Bronchial epithelial cell (primary cell): ENCODE results near the gene ITGBL1. TPM values are rescaled to one million over a fixed set of nuclear protein-coding genes. Genes with fewer than 3 reads are reported as not detected.
A peak's percentile ranks its signal among the peaks of the same experiment; 100 is the strongest.
"Not testable (repeated sequence)": the region's sequence is repeated elsewhere in the genome, so short reads cannot be mapped to it uniquely, and the experiment has no call there.

Source experiments
- DNase-seq: peaks from one replicate; pipeline ENCODE4 v3.0.0-alpha.2; 2010; ENCODE audit warnings: low read depth
- FAIRE-seq: peaks from 2 replicates; lab custom pipeline; 2011; peaks lifted over from hg19 to GRCh38; lab: Jason Lieb, UNC
- H3K27me3 ChIP-seq: 2 replicates; pipeline ENCODE4 v1.5.1; 2011; ENCODE audit warnings: low read length; ENCODE audit not compliant: control insufficient read depth, insufficient read depth
- H3K36me3 ChIP-seq: 2 replicates; pipeline ENCODE4 v1.5.1; 2011; ENCODE audit warnings: low read length; ENCODE audit not compliant: control insufficient read depth, insufficient read depth
- H3K4me3 ChIP-seq: 2 replicates; pipeline ENCODE4 v1.5.1; 2011; ENCODE audit warnings: mild to moderate bottlenecking, low read depth, low read length, control low read depth
- CTCF ChIP-seq: IDR thresholded peaks from 2 replicates; pipeline ENCODE4 v1.5.1; 2011; ENCODE audit warnings: mild to moderate bottlenecking, moderate library complexity, low read length, control low read depth, inconsistent platforms; ENCODE audit not compliant: insufficient read depth, severe bottlenecking
- total RNA-seq: library from RNA; depleted of rRNA; stranded (reverse); fragments of >200 nt; gene quantifications from 2 replicates; pipeline ENCODE4 v1.2.1, GENCODE V29; 2014

Gene ITGBL1
- total RNA-seq, 1 donor from 2014 or later: 1.1 TPM

- H3K27me3 ChIP-seq: no peaks in the 10 kb centered on the region
- DNase-seq (no peak), FAIRE-seq (no peak)
- TF ChIP-seq CTCF: no peak
- no peak overlapping the region for H3K4me3 ChIP-seq
- no peaks in the 10 kb centered on the region for H3K36me3 ChIP-seq
Observed at GRCh38 chr13:101536079-101536478, 83.6 kb downstream of the ITGBL1 start.

GRCh38 chr13:101544544-101544943, 92.1 kb downstream of the ITGBL1 start:
- not testable (repeated sequence) for H3K27me3 ChIP-seq, H3K36me3 ChIP-seq, DNase-seq, H3K4me3 ChIP-seq, FAIRE-seq

- no peaks in the 10 kb centered on the region for H3K36me3 ChIP-seq
- no peak for DNase-seq
- no peak for TF ChIP-seq CTCF
- no peak for FAIRE-seq
- no peak overlapping the region for H3K4me3 ChIP-seq
- H3K27me3 ChIP-seq: no peaks in the 10 kb centered on the region
Observed at GRCh38 chr13:101544979-101545378, 92.5 kb downstream of the ITGBL1 start.

- Histone ChIP-seq H3K27me3 (no peaks in the 10 kb centered on the region), H3K36me3 (no peaks in the 10 kb centered on the region), H3K4me3 (no peak overlapping the region)
- FAIRE-seq: no peak
- no peak for TF ChIP-seq CTCF
- no peak for DNase-seq
Observed at GRCh38 chr13:101545521-101545920, 93.0 kb downstream of the ITGBL1 start.

GRCh38 chr13:101552286-101552685, 99.8 kb downstream of the ITGBL1 start:
- Histone ChIP-seq H3K36me3 (no peaks in the 10 kb centered on the region), H3K27me3 (no peaks in the 10 kb centered on the region), H3K4me3 (no peak overlapping the region)
- DNase-seq (no peak), FAIRE-seq (no peak)
- TF ChIP-seq CTCF: no peak

GRCh38 chr13:101552786-101553185, 100.3 kb downstream of the ITGBL1 start:
- TF ChIP-seq CTCF: no peak
- peak; percentile 26 for DNase-seq
- Histone ChIP-seq H3K36me3 (no peaks in the 10 kb centered on the region), H3K27me3 (no peaks in the 10 kb centered on the region), H3K4me3 (no peak overlapping the region)
- FAIRE-seq: no peak
